Panc1 (cell line): ENCODE data around the gene CD5L. TPM values are rescaled to one million over a fixed set of nuclear protein-coding genes. Genes with fewer than 3 reads are reported as not detected.

Experiments
- ATAC-seq: fragments of 200-7000 bp; cut with Tn5 transposase; 2 replicates; pipeline ENCODE4 v1.9.1; 2020; ENCODE audit warnings: mild to moderate bottlenecking, moderate library complexity
- Bru-seq: library from RNA; stranded (reverse); fragments of 400-500 nt; gene quantifications from one replicate; lab custom pipeline; 2021; lab: Mats Ljungman, UMichigan
- BruChase-seq, 2 experiments: library from RNA; stranded (reverse); fragments of 400-500 nt; gene quantifications; one replicate each; lab custom pipeline; 2021; lab: Mats Ljungman, UMichigan
- BruUV-seq: library from RNA; stranded (reverse); fragments of 400-500 nt; replicated peaks from 2 replicates; lab custom pipeline; 2021; lab: Mats Ljungman, UMichigan
- CTCF ChIA-PET: fragments of 300-600 bp; sonication (Branson Sonifier 250); formaldehyde crosslinking; loops from one replicate; lab custom pipeline; 2022; ENCODE audit warnings: antibody characterized with exemption; lab: Charles Lee
- POLR2A ChIA-PET: fragments of 300-600 bp; sonication (Branson Sonifier 250); formaldehyde crosslinking; loops from one replicate; lab custom pipeline; 2022; ENCODE audit warnings: antibody characterized with exemption; lab: Charles Lee
- DNase-seq: peaks from one replicate; pipeline ENCODE4 v3.0.0-alpha.2; 2010; ENCODE audit warnings: low read depth, low spot score
- H3K27ac ChIP-seq: 2 replicates; pipeline ENCODE4 v1.5.1; 2011; ENCODE audit warnings: mild to moderate bottlenecking, low read length, inconsistent platforms
- H3K27me3 ChIP-seq: fragments of 200-500 bp; sonication (Bioruptor generic); 2 replicates; pipeline ENCODE4 v1.6.0; 2014; ENCODE audit warnings: low read length, inconsistent platforms; ENCODE audit not compliant: control insufficient read depth, insufficient read depth
- H3K36me3 ChIP-seq: fragments of 200-500 bp; sonication (Bioruptor generic); 2 replicates; pipeline ENCODE4 v1.5.1; 2014; ENCODE audit warnings: inconsistent platforms, mild to moderate bottlenecking, low read length, moderate library complexity; ENCODE audit not compliant: control insufficient read depth, insufficient read depth
- H3K4me1 ChIP-seq: 2 replicates; pipeline ENCODE4 v1.5.1; 2011; ENCODE audit warnings: inconsistent platforms, mild to moderate bottlenecking, low read length, moderate library complexity; ENCODE audit not compliant: control insufficient read depth, insufficient read depth
- H3K4me3 ChIP-seq, 2 experiments: 2 replicates each; pipeline ENCODE4 v1.5.1; 2011 to 2012; ENCODE audit warnings: low read depth in 2 of 2, low read length in 2 of 2, mild to moderate bottlenecking in 2 of 2, inconsistent platforms in 1 of 2, moderate library complexity in 1 of 2
- H3K9me3 ChIP-seq: fragments of 200-500 bp; sonication (Bioruptor generic); 2 replicates; pipeline ENCODE4 v1.5.1; 2014; ENCODE audit warnings: low read depth, mild to moderate bottlenecking, inconsistent platforms, low read length, moderate library complexity; ENCODE audit not compliant: control insufficient read depth, insufficient read depth
- POLR2AphosphoS5 ChIP-seq: IDR thresholded peaks from 2 replicates; pipeline ENCODE4 v1.6.1; 2012; ENCODE audit warnings: mild to moderate bottlenecking, low read depth, low read length, moderate library complexity
- SIN3A ChIP-seq: IDR thresholded peaks from 2 replicates; pipeline ENCODE4 v1.6.1; 2012; ENCODE audit warnings: low read depth, mild to moderate bottlenecking, low read length, moderate library complexity, borderline replicate concordance; ENCODE audit not compliant: insufficient read depth
- TCF7L2 ChIP-seq: IDR thresholded peaks from 2 replicates; pipeline ENCODE4 v1.6.1; 2011; ENCODE audit warnings: mild to moderate bottlenecking, low read depth, low read length, inconsistent platforms
- in situ Hi-C: cut with HindIII; loops from 2 replicates; pipeline ENCODE4 v1.10.0; 2016; ENCODE audit warnings: low sequenced_read_pairs, low pct_unique_long_range_greater_than_20kb
- intact Hi-C: fragments of 100-400 bp; cut with micrococcal nuclease; formaldehyde crosslinking; loops from one replicate; pipeline ENCODE4 v1.10.0; 2022; ENCODE audit not compliant: unreplicated experiment
- long read RNA-seq: library from polyadenylated mRNA; unstranded; transcript quantifications from one replicate; pipeline ENCODE4 v2.0.0, GENCODE V29; 2021; ENCODE audit not compliant: unreplicated experiment
- polyA plus RNA-seq: library from polyadenylated mRNA; unstranded; fragments of >200 nt; gene quantifications from one replicate; pipeline ENCODE4 v1.2.1, GENCODE V29; 2012; ENCODE audit warnings: missing spikeins; ENCODE audit not compliant: insufficient read length
- total RNA-seq: library from RNA; stranded (reverse); gene quantifications from one replicate; pipeline ENCODE4 v1.2.1, GENCODE V29; 2021; ENCODE audit not compliant: unreplicated experiment
- TF ChIP-seq, protein P1 (sequence below), 2 experiments: IDR thresholded peaks; 2 replicates each; pipeline ENCODE4 v1.6.1; 2011 to 2012; ENCODE audit warnings: low read depth in 2 of 2, control low read depth in 1 of 2, low read length in 1 of 2, mild to moderate bottlenecking in 1 of 2, moderate library complexity in 1 of 2; ENCODE audit not compliant: insufficient read depth in 1 of 2
- TF ChIP-seq, protein P2 (sequence below): fragments of 450-650 bp; IDR thresholded peaks from 2 replicates; pipeline ENCODE4 v1.5.1; 2017; ENCODE audit warnings: mild to moderate bottlenecking

CD5L gene
- total RNA-seq (not detected), Bru-seq, nascent RNA (not detected), BruChase-seq, experiment 1, labeled RNA remaining after a 2-hour chase (not detected), BruChase-seq, experiment 2, labeled RNA remaining after a 6-hour chase (not detected)
- not detected for polyA plus RNA-seq
- long read RNA-seq, result 0 reads

- TF ChIP-seq TCF7L2 (no peak), POLR2AphosphoS5 (no peak), SIN3A (no peak)
- TF ChIP-seq, protein P1, sequence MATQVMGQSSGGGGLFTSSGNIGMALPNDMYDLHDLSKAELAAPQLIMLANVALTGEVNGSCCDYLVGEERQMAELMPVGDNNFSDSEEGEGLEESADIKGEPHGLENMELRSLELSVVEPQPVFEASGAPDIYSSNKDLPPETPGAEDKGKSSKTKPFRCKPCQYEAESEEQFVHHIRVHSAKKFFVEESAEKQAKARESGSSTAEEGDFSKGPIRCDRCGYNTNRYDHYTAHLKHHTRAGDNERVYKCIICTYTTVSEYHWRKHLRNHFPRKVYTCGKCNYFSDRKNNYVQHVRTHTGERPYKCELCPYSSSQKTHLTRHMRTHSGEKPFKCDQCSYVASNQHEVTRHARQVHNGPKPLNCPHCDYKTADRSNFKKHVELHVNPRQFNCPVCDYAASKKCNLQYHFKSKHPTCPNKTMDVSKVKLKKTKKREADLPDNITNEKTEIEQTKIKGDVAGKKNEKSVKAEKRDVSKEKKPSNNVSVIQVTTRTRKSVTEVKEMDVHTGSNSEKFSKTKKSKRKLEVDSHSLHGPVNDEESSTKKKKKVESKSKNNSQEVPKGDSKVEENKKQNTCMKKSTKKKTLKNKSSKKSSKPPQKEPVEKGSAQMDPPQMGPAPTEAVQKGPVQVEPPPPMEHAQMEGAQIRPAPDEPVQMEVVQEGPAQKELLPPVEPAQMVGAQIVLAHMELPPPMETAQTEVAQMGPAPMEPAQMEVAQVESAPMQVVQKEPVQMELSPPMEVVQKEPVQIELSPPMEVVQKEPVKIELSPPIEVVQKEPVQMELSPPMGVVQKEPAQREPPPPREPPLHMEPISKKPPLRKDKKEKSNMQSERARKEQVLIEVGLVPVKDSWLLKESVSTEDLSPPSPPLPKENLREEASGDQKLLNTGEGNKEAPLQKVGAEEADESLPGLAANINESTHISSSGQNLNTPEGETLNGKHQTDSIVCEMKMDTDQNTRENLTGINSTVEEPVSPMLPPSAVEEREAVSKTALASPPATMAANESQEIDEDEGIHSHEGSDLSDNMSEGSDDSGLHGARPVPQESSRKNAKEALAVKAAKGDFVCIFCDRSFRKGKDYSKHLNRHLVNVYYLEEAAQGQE (IDR thresholded peaks at IDR 0.05; ENCODE audit: insufficient read depth in 1 of 2, low read depth in 2 of 2, low read length in 1 of 2), result no peak
- TF ChIP-seq, protein P2, sequence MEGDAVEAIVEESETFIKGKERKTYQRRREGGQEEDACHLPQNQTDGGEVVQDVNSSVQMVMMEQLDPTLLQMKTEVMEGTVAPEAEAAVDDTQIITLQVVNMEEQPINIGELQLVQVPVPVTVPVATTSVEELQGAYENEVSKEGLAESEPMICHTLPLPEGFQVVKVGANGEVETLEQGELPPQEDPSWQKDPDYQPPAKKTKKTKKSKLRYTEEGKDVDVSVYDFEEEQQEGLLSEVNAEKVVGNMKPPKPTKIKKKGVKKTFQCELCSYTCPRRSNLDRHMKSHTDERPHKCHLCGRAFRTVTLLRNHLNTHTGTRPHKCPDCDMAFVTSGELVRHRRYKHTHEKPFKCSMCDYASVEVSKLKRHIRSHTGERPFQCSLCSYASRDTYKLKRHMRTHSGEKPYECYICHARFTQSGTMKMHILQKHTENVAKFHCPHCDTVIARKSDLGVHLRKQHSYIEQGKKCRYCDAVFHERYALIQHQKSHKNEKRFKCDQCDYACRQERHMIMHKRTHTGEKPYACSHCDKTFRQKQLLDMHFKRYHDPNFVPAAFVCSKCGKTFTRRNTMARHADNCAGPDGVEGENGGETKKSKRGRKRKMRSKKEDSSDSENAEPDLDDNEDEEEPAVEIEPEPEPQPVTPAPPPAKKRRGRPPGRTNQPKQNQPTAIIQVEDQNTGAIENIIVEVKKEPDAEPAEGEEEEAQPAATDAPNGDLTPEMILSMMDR, result no peak
- POLR2A ChIA-PET, result no interaction called here
Observed at GRCh38 chr1:157841708-157842107, at the start of gene CD5L. TSS of gene CD5L (minus strand) at chr1:157841808. CDS start at chr1:157841701, 107 bp downstream.

DNA sequence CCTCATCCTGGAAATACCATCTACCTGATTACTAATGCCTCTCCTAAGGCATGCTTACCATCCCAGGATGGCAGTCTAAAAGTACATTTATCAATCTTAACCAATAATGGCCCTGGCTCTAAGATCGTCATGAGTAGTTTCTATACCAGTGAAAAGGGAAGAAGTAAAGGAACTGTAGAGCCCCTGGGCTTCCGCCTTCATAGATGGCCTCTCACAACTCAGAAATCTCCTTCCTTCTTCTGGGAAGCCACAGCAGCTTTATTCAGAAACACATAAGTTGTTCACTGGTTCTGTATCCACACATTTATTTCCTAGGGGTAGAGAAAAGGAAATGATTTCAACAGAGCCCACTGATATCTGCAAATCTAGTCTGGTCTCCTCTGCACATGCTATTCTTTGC, 41.0 kb upstream of the CD5L start:
- H3K4me1 ChIP-seq, result no peaks in the 10 kb centered on the region
- CTCF ChIA-PET, result no interaction called here
- TF ChIP-seq POLR2AphosphoS5 (no peak), SIN3A (no peak), TCF7L2 (no peak)
- TF ChIP-seq, protein P1 (IDR thresholded peaks at IDR 0.05; ENCODE audit: insufficient read depth in 1 of 2, low read depth in 2 of 2, low read length in 1 of 2), result no peak
- TF ChIP-seq, protein P2, result no peak
- BruUV-seq, result no TSS peak
- DNase-seq, result no peak
- POLR2A ChIA-PET, result no interaction called here
- no peak overlapping the region for H3K27ac ChIP-seq
- no peaks in the 10 kb centered on the region; the same call in 1 of the 2 replicates for H3K27me3 ChIP-seq
- intact Hi-C loops, result no loop called here
- no peak overlapping the region for H3K4me3 ChIP-seq
- H3K36me3 ChIP-seq, result no peaks in the 10 kb centered on the region
- in situ Hi-C loops, result no loop called here
- ATAC-seq, result no peak
- H3K9me3 ChIP-seq, result no peaks in the 10 kb centered on the region

More at GRCh38 chr1:157841708-157842107, at the start of gene CD5L:
- in situ Hi-C loops, result no loop called here
- Histone ChIP-seq H3K27me3 (no peaks in the 10 kb centered on the region), H3K27ac (no peak within 1 kb of the TSS), H3K36me3 (no peaks in the 10 kb centered on the region), H3K9me3 (no peaks in the 10 kb centered on the region), H3K4me1 (no peaks in the 10 kb centered on the region), H3K4me3 (no peak within 1 kb of the TSS)
- intact Hi-C loops, result no loop called here
- ATAC-seq, result no peak
- CTCF ChIA-PET, result no interaction called here
- no peak for DNase-seq
- no TSS peak for BruUV-seq
